ENCODE data around the gene NDUFA6. TPM values are rescaled to one million over a fixed set of nuclear protein-coding genes. Genes with fewer than 3 reads are reported as not detected.

Gene NDUFA6
- total RNA-seq, 1 experiment from 2014 or later: 92.2 TPM

GRCh38 chr22:42134100-42135020 lies 43.8 kb upstream of the NDUFA6 start:
- Histone ChIP-seq H3K9me3 (ENCODE audit: control insufficient read depth, insufficient read depth, low read depth, low read length) (no peaks in the 10 kb centered on the region), H3K36me3 (ENCODE audit: control insufficient read depth, insufficient read depth, low read length) (no peaks in the 10 kb centered on the region), H3K4me1 (ENCODE audit: control insufficient read depth, insufficient read depth, low read length) (no peaks in the 10 kb centered on the region), H3K4me3 (ENCODE audit: low read depth in 2 of 2, low read length in 2 of 2) (no peak overlapping the region), H3K27me3 (ENCODE audit: control insufficient read depth, insufficient read depth, low read length) (no peaks in the 10 kb centered on the region), H3K27ac (ENCODE audit: low read length) (no peak overlapping the region)
- CTCF ChIA-PET: no interaction called here
- POLR2A ChIA-PET: no interaction called here
- no TSS peak for BruUV-seq (replicated peaks)
- in situ Hi-C loops (cut with HindIII; ENCODE audit: low pct_unique_long_range_greater_than_20kb, low sequenced_read_pairs) (no loop called here), intact Hi-C loops (cut with micrococcal nuclease; ENCODE audit: unreplicated experiment) (no loop called here)
- ATAC-seq (no peak), DNase-seq (ENCODE audit: low read depth, low spot score) (no peak)
- no peak for TF ChIP-seq REST (IDR thresholded peaks at IDR 0.05; ENCODE audit: insufficient read depth in 1 of 2, low read depth in 2 of 2, low read length in 1 of 2)
- no peak for TF ChIP-seq SIN3A (IDR thresholded peaks at IDR 0.05; ENCODE audit: borderline replicate concordance, insufficient read depth, low read depth, low read length)
- no peak for TF ChIP-seq TCF7L2 (IDR thresholded peaks at IDR 0.05; ENCODE audit: low read depth, low read length)
- TF ChIP-seq CTCF (IDR thresholded peaks at IDR 0.05): no peak
- TF ChIP-seq POLR2AphosphoS5 (IDR thresholded peaks at IDR 0.05; ENCODE audit: low read depth, low read length): no peak

- DNase-seq (ENCODE audit: low read depth, low spot score): no peak
- Histone ChIP-seq H3K4me3 (ENCODE audit: low read depth in 2 of 2, low read length in 2 of 2) (no peak overlapping the region), H3K9me3 (ENCODE audit: control insufficient read depth, insufficient read depth, low read depth, low read length) (no peaks in the 10 kb centered on the region), H3K36me3 (ENCODE audit: control insufficient read depth, insufficient read depth, low read length) (no peaks in the 10 kb centered on the region), H3K27ac (ENCODE audit: low read length) (no peak overlapping the region), H3K4me1 (ENCODE audit: control insufficient read depth, insufficient read depth, low read length) (no peaks in the 10 kb centered on the region), H3K27me3 (ENCODE audit: control insufficient read depth, insufficient read depth, low read length) (no peaks in the 10 kb centered on the region)
- TF ChIP-seq TCF7L2 (IDR thresholded peaks at IDR 0.05; ENCODE audit: low read depth, low read length): no peak
- no peak for TF ChIP-seq POLR2AphosphoS5 (IDR thresholded peaks at IDR 0.05; ENCODE audit: low read depth, low read length)
- no peak for TF ChIP-seq CTCF (IDR thresholded peaks at IDR 0.05)
- no peak for TF ChIP-seq REST (IDR thresholded peaks at IDR 0.05; ENCODE audit: insufficient read depth in 1 of 2, low read depth in 2 of 2, low read length in 1 of 2)
- TF ChIP-seq SIN3A (IDR thresholded peaks at IDR 0.05; ENCODE audit: borderline replicate concordance, insufficient read depth, low read depth, low read length): no peak
- no TSS peak for BruUV-seq (replicated peaks)
- in situ Hi-C loops (cut with HindIII; ENCODE audit: low pct_unique_long_range_greater_than_20kb, low sequenced_read_pairs) (no loop called here), intact Hi-C loops (cut with micrococcal nuclease; ENCODE audit: unreplicated experiment) (no loop called here)
- ATAC-seq: no peak
- ChIA-PET CTCF (no interaction called here), POLR2A (no interaction called here)
Observed at GRCh38 chr22:42132457-42132856, 41.9 kb upstream of the NDUFA6 start.

Data from Panc1 (cell line).